NT2/D1 (cell line): ENCODE results near the gene NDUFC2.

Source experiments
- SUZ12 ChIP-seq: IDR thresholded peaks from 2 replicates; pipeline ENCODE4 v1.6.1; 2011; ENCODE audit not compliant: insufficient read length, insufficient read depth; ENCODE audit errors: extremely low read depth
- YY1 ChIP-seq: IDR thresholded peaks from 2 replicates; pipeline ENCODE4 v1.6.1; 2011; ENCODE audit not compliant: insufficient read length, insufficient read depth
- ZNF274 ChIP-seq: IDR thresholded peaks from 2 replicates; pipeline ENCODE4 v1.6.1; 2011; ENCODE audit warnings: mild to moderate bottlenecking, low read depth, low read length

DNA sequence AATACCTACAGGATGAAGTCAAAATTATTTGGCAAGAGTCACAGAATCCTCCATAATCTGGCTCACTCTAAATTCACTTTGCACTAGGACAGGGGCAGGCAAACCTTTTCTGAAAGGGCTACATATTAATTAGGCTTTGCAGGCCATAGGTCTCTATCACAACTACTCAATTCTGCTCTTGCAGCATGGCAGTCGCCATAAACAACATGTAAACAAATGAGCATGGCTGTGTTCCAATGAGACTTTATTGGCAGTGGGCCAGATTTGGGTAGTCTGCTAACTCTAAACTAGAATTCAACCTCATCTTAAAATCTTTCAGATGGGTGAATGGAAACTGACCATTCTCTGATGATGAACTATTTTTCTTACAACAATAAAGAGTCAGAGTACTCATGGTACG is 10.2 kb downstream of the NDUFC2 start:
- no peak for TF ChIP-seq ZNF274
- no peak for TF ChIP-seq YY1
- TF ChIP-seq SUZ12: no peak
